Smooth muscle cell (in vitro differentiated cells): Measurements from ENCODE around the gene NAA25. TPM values are rescaled to one million over a fixed set of nuclear protein-coding genes. Genes with fewer than 3 reads are reported as not detected.

Experiments used
- DNase-seq: peaks from one replicate; lab custom pipeline; 2025; ENCODE audit not compliant: unreplicated experiment; lab: John Stamatoyannopoulos, UW
- H2AFZ ChIP-seq: fragments of 200-600 bp; sonication (generic); 2 replicates; pipeline ENCODE4 v1.6.0; 2016; ENCODE audit warnings: antibody characterized with exemption, low read depth, mild to moderate bottlenecking
- H3F3A ChIP-seq: fragments of 200-600 bp; sonication (generic); 2 replicates; pipeline ENCODE4 v1.6.0; 2017; ENCODE audit warnings: antibody characterized with exemption, low read depth
- H3K27ac ChIP-seq: fragments of 200-600 bp; sonication (generic); 2 replicates; pipeline ENCODE4 v1.5.1; 2016; ENCODE audit warnings: low read depth, mild to moderate bottlenecking
- H3K27me3 ChIP-seq: fragments of 200-600 bp; sonication (generic); 2 replicates; pipeline ENCODE4 v1.6.1; 2016; ENCODE audit warnings: low read depth, mild to moderate bottlenecking
- H3K36me3 ChIP-seq: fragments of 200-600 bp; sonication (generic); 2 replicates; pipeline ENCODE4 v1.5.1; 2016; ENCODE audit warnings: low read depth
- H3K4me1 ChIP-seq: fragments of 200-600 bp; sonication (generic); 2 replicates; pipeline ENCODE4 v1.5.1; 2016; ENCODE audit warnings: low read depth
- H3K4me2 ChIP-seq: fragments of 200-600 bp; sonication (generic); 2 replicates; pipeline ENCODE4 v1.6.0; 2016; ENCODE audit warnings: mild to moderate bottlenecking
- H3K4me3 ChIP-seq: fragments of 200-600 bp; sonication (generic); 2 replicates; pipeline ENCODE4 v1.5.1; 2016; ENCODE audit warnings: mild to moderate bottlenecking
- H3K79me2 ChIP-seq: fragments of 200-600 bp; sonication (generic); 2 replicates; pipeline ENCODE4 v1.6.0; 2016; ENCODE audit warnings: low read depth, mild to moderate bottlenecking
- H3K9ac ChIP-seq: fragments of 200-600 bp; sonication (generic); 2 replicates; pipeline ENCODE4 v1.6.0; 2016; ENCODE audit warnings: low read depth
- H3K9me3 ChIP-seq: fragments of 200-600 bp; sonication (generic); replicated peaks from 2 replicates; pipeline ENCODE4 v1.5.1; 2016; ENCODE audit warnings: low read depth
- H4K20me1 ChIP-seq: fragments of 200-600 bp; sonication (generic); 2 replicates; pipeline ENCODE4 v1.6.0; 2016; ENCODE audit warnings: low read depth
- WGBS: methylation state at CpG from one replicate; pipeline ENCODE4 v1.1.7; 2016; ENCODE audit warnings: low lambda C conversion rate; 5-methylcytosine and 5-hydroxymethylcytosine counted together
- polyA plus RNA-seq: library from polyadenylated mRNA; unstranded; fragments of >200 nt; fragmentation: Nextera tagmentation; extraction: Ambion mirVana; gene quantifications from 2 replicates; pipeline ENCODE4 v1.2.1, GENCODE V29; 2016
- total RNA-seq: library from RNA; depleted of rRNA; stranded (reverse); fragments of >200 nt; gene quantifications from 2 replicates; pipeline ENCODE4 v1.2.3, GENCODE V29; 2014
- TF ChIP-seq, protein P1 (sequence below): fragments of 200-600 bp; sonication (generic); IDR thresholded peaks from 2 replicates; pipeline ENCODE4 v1.5.1; 2017; ENCODE audit warnings: borderline replicate concordance, mild to moderate bottlenecking, antibody characterized with exemption; ENCODE audit not compliant: insufficient read depth, poor library complexity, severe bottlenecking

The NAA25 gene
- total and polyA plus RNA-seq, 2 experiments from 2014 or later = 14.7 to 19.8 TPM

DNA sequence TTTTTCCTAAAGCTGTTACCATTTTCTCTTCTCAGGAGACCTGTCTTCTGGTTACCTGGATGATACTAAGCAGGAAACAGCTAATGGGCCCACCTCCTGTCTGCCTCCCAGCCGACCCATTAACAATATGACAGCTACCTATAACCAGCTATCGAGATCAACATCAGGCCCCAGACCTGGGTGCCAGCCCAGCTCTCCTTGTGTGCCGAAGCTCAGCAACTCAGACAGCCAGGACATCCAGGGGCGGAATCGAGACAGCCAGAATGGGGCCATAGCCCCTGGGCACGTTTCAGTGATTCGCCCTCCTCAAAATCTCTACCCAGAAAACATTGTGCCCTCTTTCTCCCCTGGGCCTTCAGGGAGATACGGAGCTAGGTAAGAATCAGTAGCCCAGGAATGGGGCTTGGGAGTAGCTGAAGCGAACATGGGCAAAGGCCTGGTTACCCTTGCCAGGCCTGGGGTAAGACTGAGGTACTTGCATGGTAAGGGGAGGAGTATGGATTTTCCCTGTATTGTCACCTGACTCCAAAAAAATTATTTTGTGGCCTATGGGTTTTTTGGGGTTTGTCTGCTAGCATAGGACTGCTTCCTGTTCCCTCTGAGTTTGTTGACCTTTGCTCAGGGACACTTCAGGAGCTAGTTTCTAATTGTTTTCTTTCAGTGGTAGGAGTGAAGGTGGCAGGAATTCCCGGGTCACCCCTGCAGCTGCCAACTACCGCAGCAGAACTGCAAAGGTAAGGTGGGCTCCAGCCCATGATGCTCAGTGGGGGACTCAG is 43.4 kb upstream of the NAA25 start:
- Histone ChIP-seq H3K36me3 (peaks cover 23% of the 10 kb centered on the region), H3K27ac (no peak overlapping the region), H3K27me3 (no peaks in the 10 kb centered on the region), H3K4me1 (no peaks in the 10 kb centered on the region), H3K9ac (no peak overlapping the region), H3K79me2 (no peaks in the 10 kb centered on the region), H3K4me2 (no peak overlapping the region), H3K9me3 (no peaks in the 10 kb centered on the region), H3F3A (no peaks in the 10 kb centered on the region), H2AFZ (no peak overlapping the region), H3K4me3 (no peak overlapping the region), H4K20me1 (no peaks in the 10 kb centered on the region)
- WGBS = 98% methylated on average over 11 of the region's 11 CpGs
- TF ChIP-seq, protein P1, sequence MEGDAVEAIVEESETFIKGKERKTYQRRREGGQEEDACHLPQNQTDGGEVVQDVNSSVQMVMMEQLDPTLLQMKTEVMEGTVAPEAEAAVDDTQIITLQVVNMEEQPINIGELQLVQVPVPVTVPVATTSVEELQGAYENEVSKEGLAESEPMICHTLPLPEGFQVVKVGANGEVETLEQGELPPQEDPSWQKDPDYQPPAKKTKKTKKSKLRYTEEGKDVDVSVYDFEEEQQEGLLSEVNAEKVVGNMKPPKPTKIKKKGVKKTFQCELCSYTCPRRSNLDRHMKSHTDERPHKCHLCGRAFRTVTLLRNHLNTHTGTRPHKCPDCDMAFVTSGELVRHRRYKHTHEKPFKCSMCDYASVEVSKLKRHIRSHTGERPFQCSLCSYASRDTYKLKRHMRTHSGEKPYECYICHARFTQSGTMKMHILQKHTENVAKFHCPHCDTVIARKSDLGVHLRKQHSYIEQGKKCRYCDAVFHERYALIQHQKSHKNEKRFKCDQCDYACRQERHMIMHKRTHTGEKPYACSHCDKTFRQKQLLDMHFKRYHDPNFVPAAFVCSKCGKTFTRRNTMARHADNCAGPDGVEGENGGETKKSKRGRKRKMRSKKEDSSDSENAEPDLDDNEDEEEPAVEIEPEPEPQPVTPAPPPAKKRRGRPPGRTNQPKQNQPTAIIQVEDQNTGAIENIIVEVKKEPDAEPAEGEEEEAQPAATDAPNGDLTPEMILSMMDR = no peak
- no peak for DNase-seq

DNA sequence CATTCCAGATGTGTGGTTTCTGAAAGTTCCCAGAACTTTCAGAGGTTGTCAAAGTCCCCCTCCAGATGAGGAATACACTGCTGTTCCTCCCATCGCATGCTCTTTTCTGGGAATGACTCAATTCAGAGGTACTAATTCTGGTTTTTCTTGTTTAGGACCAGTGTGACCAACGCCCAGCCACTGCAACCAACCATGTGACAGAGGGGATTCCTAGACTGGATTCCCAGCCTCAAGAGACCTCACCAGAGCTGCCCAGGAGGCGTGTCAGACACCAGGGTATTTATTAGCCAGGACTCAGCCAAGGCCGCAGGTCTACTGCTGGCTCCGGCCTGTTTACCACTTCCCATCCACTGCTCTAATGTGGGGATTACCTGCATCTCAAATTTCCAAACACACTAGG is 41.0 kb upstream of the NAA25 start:
- 79% methylated on average over 5 of the region's 5 CpGs for WGBS
- Histone ChIP-seq H3K9ac (no peak overlapping the region), H3K79me2 (no peaks in the 10 kb centered on the region), H3K4me1 (no peaks in the 10 kb centered on the region), H3K4me3 (no peak overlapping the region), H3K36me3 (peaks cover 31% of the 10 kb centered on the region), H3F3A (no peaks in the 10 kb centered on the region), H3K27me3 (no peaks in the 10 kb centered on the region), H3K27ac (peak overlapping the region; percentile 78), H3K4me2 (no peak overlapping the region), H4K20me1 (no peaks in the 10 kb centered on the region), H2AFZ (no peak overlapping the region), H3K9me3 (no peaks in the 10 kb centered on the region)
- TF ChIP-seq, protein P1 = no peak
- DNase-seq = no peak

DNA sequence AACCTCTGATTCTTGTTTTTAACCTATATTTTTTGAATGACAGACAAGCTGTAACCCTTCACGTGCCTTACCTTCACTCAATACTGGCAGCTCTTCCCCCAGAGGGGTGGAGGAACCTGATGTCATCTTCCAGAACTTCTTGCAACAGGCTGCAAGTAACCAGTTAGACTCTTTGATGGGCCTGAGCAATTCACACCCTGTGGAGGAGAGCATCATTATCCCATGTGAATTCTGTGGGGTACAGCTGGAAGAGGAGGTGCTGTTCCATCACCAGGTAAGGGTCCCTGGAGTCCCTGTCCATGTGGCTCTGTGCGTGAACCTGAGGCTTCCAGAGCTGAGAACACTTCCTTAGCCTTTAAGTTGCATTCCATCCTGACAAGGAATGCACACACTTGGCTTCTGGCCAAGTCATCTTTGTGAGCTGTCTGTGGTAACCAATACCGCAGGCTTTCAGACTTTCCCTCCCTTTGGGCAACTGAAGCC is 39.5 kb upstream of the NAA25 start:
- no peaks in the 10 kb centered on the region for H3K27me3 ChIP-seq
- peaks cover 24% of the 10 kb centered on the region for H3K36me3 ChIP-seq
- no peaks in the 10 kb centered on the region for H3K4me1 ChIP-seq
- DNase-seq = no peak
- H3K9me3 ChIP-seq = no peaks in the 10 kb centered on the region
- H3K79me2 ChIP-seq = no peaks in the 10 kb centered on the region
- H3F3A ChIP-seq = no peaks in the 10 kb centered on the region
- H2AFZ ChIP-seq = no peak overlapping the region
- no peak overlapping the region for H3K4me3 ChIP-seq
- H3K9ac ChIP-seq = no peak overlapping the region
- 69% methylated on average over 3 of the region's 3 CpGs for WGBS
- H3K27ac ChIP-seq = peak overlapping the region; percentile 78
- TF ChIP-seq, protein P1 = no peak
- no peaks in the 10 kb centered on the region for H4K20me1 ChIP-seq
- H3K4me2 ChIP-seq = no peak overlapping the region

DNA sequence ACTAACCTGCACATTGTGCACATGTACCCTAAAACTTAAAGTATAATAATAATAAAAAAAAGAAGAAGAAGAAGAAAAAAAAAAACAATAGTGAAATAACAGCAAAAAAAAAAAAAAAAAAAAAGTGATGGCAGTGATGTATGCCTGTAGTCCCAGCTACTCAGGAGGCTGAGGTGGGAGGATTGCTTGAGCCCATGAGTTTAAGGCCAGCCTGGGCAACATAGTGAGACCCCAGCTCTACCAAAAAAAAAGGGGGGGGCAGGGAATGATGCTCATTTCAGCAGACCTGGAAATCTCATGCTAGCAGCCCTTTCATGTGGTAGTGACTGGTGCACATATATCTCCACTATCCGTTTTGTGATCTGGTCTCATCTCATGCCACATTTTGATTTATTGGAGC is 37.5 kb upstream of the NAA25 start:
- no peaks in the 10 kb centered on the region for H3K27me3 ChIP-seq
- WGBS = 100% methylated on average over 1 of the region's 1 CpG
- no peak overlapping the region for H3K4me3 ChIP-seq
- H2AFZ ChIP-seq = no peak overlapping the region
- no peaks in the 10 kb centered on the region for H3K79me2 ChIP-seq
- no peaks in the 10 kb centered on the region for H3K4me1 ChIP-seq
- no peaks in the 10 kb centered on the region for H3K9me3 ChIP-seq
- no peak overlapping the region for H3K4me2 ChIP-seq
- peaks cover 35% of the 10 kb centered on the region for H3K36me3 ChIP-seq
- no peak overlapping the region for H3K9ac ChIP-seq
- H3K27ac ChIP-seq = no peak overlapping the region
- H3F3A ChIP-seq = no peaks in the 10 kb centered on the region
- no peak for DNase-seq
- no peaks in the 10 kb centered on the region for H4K20me1 ChIP-seq
- TF ChIP-seq, protein P1 = no peak
